WERI-Rb-1 (cell line): ENCODE data around the gene CACNA1D.

Experiments
- DNase-seq: peaks from one replicate; pipeline ENCODE4 v3.0.0-alpha.2; 2020
- H3K27ac ChIP-seq: fragments of 250-450 bp; sonication (Bioruptor Pico); 2 replicates; pipeline ENCODE4 v1.5.1; 2020; ENCODE audit warnings: mild to moderate bottlenecking, moderate library complexity
- H3K27me3 ChIP-seq: fragments of 250-450 bp; sonication (Bioruptor Pico); 2 replicates; pipeline ENCODE4 v1.5.1; 2021; ENCODE audit warnings: mild to moderate bottlenecking, low read depth, moderate library complexity; ENCODE audit not compliant: insufficient read depth, severe bottlenecking
- H3K36me3 ChIP-seq: fragments of 250-450 bp; sonication (Bioruptor Pico); 2 replicates; pipeline ENCODE4 v1.5.1; 2020; ENCODE audit warnings: mild to moderate bottlenecking, moderate library complexity
- H3K4me3 ChIP-seq: 2 replicates; pipeline ENCODE4 v1.5.1; 2011; ENCODE audit warnings: low read depth, mild to moderate bottlenecking, control low read depth, low read length
- H3K9me3 ChIP-seq: fragments of 250-450 bp; sonication (Bioruptor Pico); 2 replicates; pipeline ENCODE4 v1.5.1; 2021; ENCODE audit warnings: mild to moderate bottlenecking, moderate library complexity; ENCODE audit not compliant: severe bottlenecking
- TF ChIP-seq, protein P1 (sequence below): IDR thresholded peaks from 2 replicates; pipeline ENCODE4 v1.5.1; 2011; ENCODE audit warnings: low read depth, mild to moderate bottlenecking, control low read depth, inconsistent platforms, low read length

Gene CACNA1D

DNA sequence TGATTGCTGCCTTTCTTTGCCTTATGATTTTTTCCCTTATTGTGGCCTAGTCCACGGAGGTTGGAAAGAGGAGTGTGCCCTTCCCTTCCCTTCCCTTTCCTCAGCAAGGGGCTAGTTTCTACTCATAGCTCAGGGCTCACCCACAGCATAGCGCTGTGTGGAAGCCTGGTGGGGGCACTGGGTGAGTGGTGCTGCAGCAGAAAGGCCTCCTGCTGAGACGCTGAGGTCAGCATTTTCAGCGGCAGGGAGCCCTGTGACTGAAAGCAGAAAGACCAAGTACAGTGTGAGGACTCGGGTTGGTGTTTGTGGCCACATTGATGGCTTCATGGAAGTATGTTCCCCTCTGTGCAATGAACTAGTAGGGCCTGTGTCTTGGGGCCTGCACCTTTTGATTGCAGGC lies 21.9 kb downstream of the CACNA1D start:
- Histone ChIP-seq H3K36me3 (no peaks in the 10 kb centered on the region), H3K4me3 (no peak overlapping the region), H3K27ac (no peak overlapping the region), H3K27me3 (no peaks in the 10 kb centered on the region), H3K9me3 (no peaks in the 10 kb centered on the region)
- no peak for DNase-seq
- TF ChIP-seq, protein P1, sequence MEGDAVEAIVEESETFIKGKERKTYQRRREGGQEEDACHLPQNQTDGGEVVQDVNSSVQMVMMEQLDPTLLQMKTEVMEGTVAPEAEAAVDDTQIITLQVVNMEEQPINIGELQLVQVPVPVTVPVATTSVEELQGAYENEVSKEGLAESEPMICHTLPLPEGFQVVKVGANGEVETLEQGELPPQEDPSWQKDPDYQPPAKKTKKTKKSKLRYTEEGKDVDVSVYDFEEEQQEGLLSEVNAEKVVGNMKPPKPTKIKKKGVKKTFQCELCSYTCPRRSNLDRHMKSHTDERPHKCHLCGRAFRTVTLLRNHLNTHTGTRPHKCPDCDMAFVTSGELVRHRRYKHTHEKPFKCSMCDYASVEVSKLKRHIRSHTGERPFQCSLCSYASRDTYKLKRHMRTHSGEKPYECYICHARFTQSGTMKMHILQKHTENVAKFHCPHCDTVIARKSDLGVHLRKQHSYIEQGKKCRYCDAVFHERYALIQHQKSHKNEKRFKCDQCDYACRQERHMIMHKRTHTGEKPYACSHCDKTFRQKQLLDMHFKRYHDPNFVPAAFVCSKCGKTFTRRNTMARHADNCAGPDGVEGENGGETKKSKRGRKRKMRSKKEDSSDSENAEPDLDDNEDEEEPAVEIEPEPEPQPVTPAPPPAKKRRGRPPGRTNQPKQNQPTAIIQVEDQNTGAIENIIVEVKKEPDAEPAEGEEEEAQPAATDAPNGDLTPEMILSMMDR = no peak

DNA sequence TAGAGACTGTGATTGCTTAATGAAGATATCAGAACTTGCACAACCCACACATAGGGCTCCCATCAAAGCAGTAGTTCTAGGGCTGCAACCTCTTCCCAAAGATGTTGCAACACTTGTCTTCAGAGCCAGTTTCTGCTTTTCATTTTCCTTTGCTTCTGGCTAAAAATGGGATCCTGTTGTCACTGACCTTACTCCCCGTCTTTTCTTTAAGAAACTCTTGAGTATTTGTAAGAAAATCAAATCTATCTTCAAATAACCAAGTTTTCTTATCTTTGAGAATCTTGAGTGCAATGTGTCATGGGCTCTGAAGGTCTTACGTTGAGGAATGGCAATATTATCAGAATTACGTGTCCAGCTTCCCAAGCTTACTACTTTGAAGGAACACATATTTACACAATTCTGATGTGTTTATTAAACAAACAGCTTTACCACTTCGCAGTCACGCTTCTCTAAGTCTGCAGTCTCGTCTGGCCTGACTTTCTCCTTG lies 24.1 kb downstream of the CACNA1D start:
- H3K4me3 ChIP-seq = no peak overlapping the region
- no peak for DNase-seq
- no peaks in the 10 kb centered on the region for H3K9me3 ChIP-seq
- no peak overlapping the region for H3K27ac ChIP-seq
- TF ChIP-seq, protein P1 = no peak
- no peaks in the 10 kb centered on the region for H3K36me3 ChIP-seq
- H3K27me3 ChIP-seq = no peaks in the 10 kb centered on the region

DNA sequence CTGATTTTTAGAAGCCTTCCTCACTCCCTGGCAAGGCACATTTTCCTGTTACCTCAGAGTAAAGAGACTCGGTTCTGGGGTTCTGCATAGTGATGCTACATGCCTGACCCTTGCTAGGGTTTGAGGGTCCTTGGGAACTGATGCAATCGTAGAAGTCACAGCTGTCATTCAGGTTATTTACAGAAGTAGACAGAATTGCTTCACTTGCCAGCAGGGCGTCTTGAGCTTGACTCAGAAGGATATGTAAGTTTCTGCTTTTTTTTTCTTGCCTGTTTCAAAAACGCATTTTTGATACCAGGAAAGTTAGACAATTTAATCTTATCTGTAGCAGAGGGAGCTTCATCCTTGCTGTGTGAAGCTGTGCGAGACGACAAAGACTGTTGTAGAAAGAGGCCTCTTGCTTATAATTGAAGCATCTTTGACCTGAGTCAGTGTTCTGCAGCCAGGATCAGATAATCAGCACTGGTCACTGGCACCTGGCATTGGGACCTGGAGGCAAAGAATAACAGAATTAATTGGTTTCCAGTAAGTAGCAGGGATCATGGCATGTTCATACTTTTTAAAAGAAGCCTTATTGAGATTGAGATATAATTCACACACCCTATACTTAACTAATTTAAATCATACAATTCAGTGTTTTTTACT lies 24.8 kb downstream of the CACNA1D start:
- Histone ChIP-seq H3K27ac (no peak overlapping the region), H3K4me3 (no peak overlapping the region), H3K36me3 (no peaks in the 10 kb centered on the region), H3K27me3 (no peaks in the 10 kb centered on the region), H3K9me3 (no peaks in the 10 kb centered on the region)
- TF ChIP-seq, protein P1 = no peak
- DNase-seq = no peak

DNA sequence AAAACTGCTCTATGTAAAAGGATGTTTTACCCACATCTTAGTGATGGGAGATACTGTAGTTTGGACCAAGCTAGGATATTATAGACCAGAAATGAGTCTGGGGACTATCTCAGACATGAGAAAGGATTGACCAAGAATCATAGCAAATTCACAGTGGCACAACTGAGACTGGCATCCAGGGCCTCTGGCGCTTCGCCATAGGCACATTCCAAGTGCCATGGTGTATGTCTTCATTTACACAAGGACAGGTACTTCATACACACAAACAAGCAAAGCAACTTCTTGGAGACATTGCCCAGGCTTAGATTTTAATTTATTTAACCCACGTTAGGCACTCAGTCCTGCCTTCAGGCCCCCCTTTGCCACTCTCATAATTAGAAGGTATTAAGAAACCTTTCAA lies 28.9 kb downstream of the CACNA1D start:
- H3K36me3 ChIP-seq = no peaks in the 10 kb centered on the region

DNA sequence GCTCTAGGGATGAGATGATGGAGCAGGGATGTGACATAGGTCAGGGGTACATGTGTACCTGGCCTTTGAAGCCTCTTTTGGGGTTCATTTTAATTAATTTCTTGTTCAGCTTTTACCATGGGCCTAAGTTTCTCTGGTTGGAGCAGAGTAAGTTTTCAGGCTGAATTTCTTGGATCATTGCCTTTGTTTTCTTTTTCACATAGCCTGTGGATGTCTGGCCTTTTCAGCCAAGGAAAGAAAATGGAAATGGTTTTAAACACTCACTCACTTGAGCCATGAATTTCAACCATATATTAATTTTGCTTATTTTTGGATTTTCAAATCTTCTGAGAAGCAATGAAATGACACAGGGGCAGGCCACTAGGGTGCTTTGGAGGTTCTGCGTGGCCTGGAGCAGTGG lies 30.2 kb downstream of the CACNA1D start:
- no peak for DNase-seq
- Histone ChIP-seq H3K9me3 (no peaks in the 10 kb centered on the region), H3K27me3 (no peaks in the 10 kb centered on the region), H3K27ac (no peak overlapping the region), H3K4me3 (no peak overlapping the region), H3K36me3 (no peaks in the 10 kb centered on the region)
- TF ChIP-seq, protein P1 = no peak

More for the DNA sequence above, 28.9 kb downstream of the CACNA1D start:
- Histone ChIP-seq H3K4me3 (no peak overlapping the region), H3K27ac (no peak overlapping the region), H3K27me3 (no peaks in the 10 kb centered on the region), H3K9me3 (no peaks in the 10 kb centered on the region)
- TF ChIP-seq, protein P1 = no peak
- no peak for DNase-seq
